PC-3 (cell line): ENCODE results near the gene DNAJB11. TPM values are rescaled to one million over a fixed set of nuclear protein-coding genes. Genes with fewer than 3 reads are reported as not detected.

Experiments
- ATAC-seq: fragments of 200-7000 bp; cut with Tn5 transposase; 2 replicates; pipeline ENCODE4 v1.9.1; 2020; ENCODE audit warnings: mild to moderate bottlenecking, moderate library complexity
- BruUV-seq: library from RNA; stranded (reverse); fragments of 400-500 nt; replicated peaks from 2 replicates; lab custom pipeline; 2021; lab: Mats Ljungman, UMichigan
- CTCF ChIA-PET: fragments of 300-600 bp; sonication (Branson Sonifier 250); formaldehyde crosslinking; loops from one replicate; lab custom pipeline; 2022; ENCODE audit warnings: antibody characterized with exemption; lab: Charles Lee
- POLR2A ChIA-PET: fragments of 300-600 bp; sonication (Branson Sonifier 250); formaldehyde crosslinking; loops from one replicate; lab custom pipeline; 2022; ENCODE audit warnings: antibody characterized with exemption; ENCODE audit not compliant: unreplicated experiment; lab: Charles Lee
- DNase-seq: peaks from one replicate; pipeline ENCODE4 v3.0.0-alpha.2; 2015
- H2AFZ ChIP-seq: fragments of 300-600 bp; sonication (generic); 2 replicates; pipeline ENCODE4 v1.6.0; 2016; ENCODE audit warnings: antibody characterized with exemption, low read length
- H3F3A ChIP-seq: fragments of 300-600 bp; sonication (generic); one replicate; pipeline ENCODE4 v1.6.0; 2017; ENCODE audit warnings: antibody characterized with exemption, low read length, control low read depth, mild to moderate bottlenecking; ENCODE audit not compliant: unreplicated experiment
- H3K27ac ChIP-seq: fragments of 300-600 bp; sonication (generic); 2 replicates; pipeline ENCODE4 v1.5.1; 2016; ENCODE audit warnings: mild to moderate bottlenecking, low read length
- H3K27me3 ChIP-seq: fragments of 300-600 bp; sonication (generic); 2 replicates; pipeline ENCODE4 v1.6.1; 2016; ENCODE audit warnings: low read length, mixed read lengths
- H3K36me3 ChIP-seq: fragments of 300-600 bp; sonication (generic); 2 replicates; pipeline ENCODE4 v1.6.1; 2016; ENCODE audit warnings: low read depth, mixed run types, low read length, mixed read lengths
- H3K4me1 ChIP-seq: fragments of 300-600 bp; sonication (generic); 2 replicates; pipeline ENCODE4 v1.5.1; 2016; ENCODE audit warnings: low read length; ENCODE audit not compliant: insufficient read depth
- H3K4me2 ChIP-seq: fragments of 300-600 bp; sonication (generic); 2 replicates; pipeline ENCODE4 v1.6.0; 2016; ENCODE audit warnings: low read length
- H3K4me3 ChIP-seq: fragments of 300-600 bp; sonication (generic); 2 replicates; pipeline ENCODE4 v1.5.1; 2016; ENCODE audit warnings: mild to moderate bottlenecking, low read length, mixed read lengths
- H3K79me2 ChIP-seq: fragments of 300-600 bp; sonication (generic); 2 replicates; pipeline ENCODE4 v1.6.1; 2017; ENCODE audit warnings: low read length, mixed read lengths
- H3K9ac ChIP-seq: fragments of 300-600 bp; sonication (generic); 2 replicates; pipeline ENCODE4 v1.6.0; 2016; ENCODE audit warnings: mild to moderate bottlenecking, low read length
- H3K9me2 ChIP-seq: fragments of 300-600 bp; sonication (generic); replicated peaks from 2 replicates; pipeline ENCODE4 v1.6.1; 2016; ENCODE audit warnings: mixed run types, low read length, mixed read lengths
- H3K9me3 ChIP-seq: fragments of 300-600 bp; sonication (generic); 2 replicates; pipeline ENCODE4 v1.6.1; 2016; ENCODE audit warnings: low read length, mixed read lengths
- H4K20me1 ChIP-seq: fragments of 300-600 bp; sonication (generic); 2 replicates; pipeline ENCODE4 v1.6.1; 2016; ENCODE audit warnings: low read length, mixed read lengths
- EZH2 ChIP-seq: fragments of 300-600 bp; sonication (generic); IDR thresholded peaks from one replicate; pipeline ENCODE4 v1.6.1; 2017; ENCODE audit warnings: antibody characterized with exemption, mild to moderate bottlenecking, low read length; ENCODE audit not compliant: unreplicated experiment
- EZH2phosphoT487 ChIP-seq: fragments of 300-600 bp; sonication (generic); IDR thresholded peaks from 2 replicates; pipeline ENCODE4 v1.6.1; 2018; ENCODE audit warnings: mild to moderate bottlenecking, antibody characterized with exemption, low read length, borderline replicate concordance
- intact Hi-C: fragments of 100-400 bp; cut with micrococcal nuclease; formaldehyde crosslinking; loops from 2 replicates; pipeline ENCODE4 v1.9.0; 2023
- total RNA-seq: library from RNA; depleted of rRNA; stranded (reverse); fragments of >200 nt; gene quantifications from 2 replicates; pipeline ENCODE4 v1.2.3, GENCODE V29; 2014
- TF ChIP-seq, protein P1 (sequence below): fragments of 300-600 bp; sonication (generic); conservative IDR thresholded peaks from 2 replicates; pipeline ENCODE4 v1.5.1; 2017; ENCODE audit warnings: antibody characterized with exemption, low read depth, mild to moderate bottlenecking, low read length

Gene DNAJB11
- total RNA-seq, 1 experiment from 2014 or later: 117 TPM

- H2AFZ ChIP-seq: no peak overlapping the region
- intact Hi-C loops: no loop called here
- no peak overlapping the region for H3K9ac ChIP-seq
- no TSS peak for BruUV-seq
- H3K79me2 ChIP-seq: no peaks in the 10 kb centered on the region
- TF ChIP-seq EZH2phosphoT487 (no peak), EZH2 (no peak)
- TF ChIP-seq, protein P1, sequence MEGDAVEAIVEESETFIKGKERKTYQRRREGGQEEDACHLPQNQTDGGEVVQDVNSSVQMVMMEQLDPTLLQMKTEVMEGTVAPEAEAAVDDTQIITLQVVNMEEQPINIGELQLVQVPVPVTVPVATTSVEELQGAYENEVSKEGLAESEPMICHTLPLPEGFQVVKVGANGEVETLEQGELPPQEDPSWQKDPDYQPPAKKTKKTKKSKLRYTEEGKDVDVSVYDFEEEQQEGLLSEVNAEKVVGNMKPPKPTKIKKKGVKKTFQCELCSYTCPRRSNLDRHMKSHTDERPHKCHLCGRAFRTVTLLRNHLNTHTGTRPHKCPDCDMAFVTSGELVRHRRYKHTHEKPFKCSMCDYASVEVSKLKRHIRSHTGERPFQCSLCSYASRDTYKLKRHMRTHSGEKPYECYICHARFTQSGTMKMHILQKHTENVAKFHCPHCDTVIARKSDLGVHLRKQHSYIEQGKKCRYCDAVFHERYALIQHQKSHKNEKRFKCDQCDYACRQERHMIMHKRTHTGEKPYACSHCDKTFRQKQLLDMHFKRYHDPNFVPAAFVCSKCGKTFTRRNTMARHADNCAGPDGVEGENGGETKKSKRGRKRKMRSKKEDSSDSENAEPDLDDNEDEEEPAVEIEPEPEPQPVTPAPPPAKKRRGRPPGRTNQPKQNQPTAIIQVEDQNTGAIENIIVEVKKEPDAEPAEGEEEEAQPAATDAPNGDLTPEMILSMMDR: no peak
- H3K27ac ChIP-seq: no peak overlapping the region
- H3K36me3 ChIP-seq: no peaks in the 10 kb centered on the region
- no peak overlapping the region for H3K4me2 ChIP-seq
- no peaks in the 10 kb centered on the region for H3K27me3 ChIP-seq
- DNase-seq (no peak), ATAC-seq (no peak)
- H3F3A ChIP-seq: no peaks in the 10 kb centered on the region
- CTCF ChIA-PET: no interaction called here
- H3K9me3 ChIP-seq: no peaks in the 10 kb centered on the region
- H3K4me1 ChIP-seq: peaks cover 1% of the 10 kb centered on the region
- no peak overlapping the region for H3K4me3 ChIP-seq
- POLR2A ChIA-PET: no interaction called here
- no peaks in the 10 kb centered on the region for H4K20me1 ChIP-seq
- H3K9me2 ChIP-seq: no peaks in the 10 kb centered on the region
Measured at GRCh38 chr3:186600896-186601295, 30.4 kb downstream of the DNAJB11 start.

GRCh38 chr3:186603159-186603558, 32.6 kb downstream of the DNAJB11 start:
- Histone ChIP-seq H3K4me3 (no peak overlapping the region), H3K4me1 (peaks cover 8% of the 10 kb centered on the region), H3K9ac (no peak overlapping the region), H3K9me3 (no peaks in the 10 kb centered on the region), H3K4me2 (no peak overlapping the region), H3K27me3 (no peaks in the 10 kb centered on the region), H3K27ac (no peak overlapping the region), H3K36me3 (no peaks in the 10 kb centered on the region), H3K9me2 (no peaks in the 10 kb centered on the region), H4K20me1 (no peaks in the 10 kb centered on the region), H3F3A (no peaks in the 10 kb centered on the region), H3K79me2 (no peaks in the 10 kb centered on the region), H2AFZ (no peak overlapping the region)
- TF ChIP-seq EZH2: no peak
- TF ChIP-seq, protein P1: no peak
- no peak for TF ChIP-seq EZH2phosphoT487
- no peak for ATAC-seq
- no TSS peak for BruUV-seq
- ChIA-PET POLR2A (no interaction called here), CTCF (no interaction called here)
- DNase-seq: no peak
- intact Hi-C loops: no loop called here

DNA sequence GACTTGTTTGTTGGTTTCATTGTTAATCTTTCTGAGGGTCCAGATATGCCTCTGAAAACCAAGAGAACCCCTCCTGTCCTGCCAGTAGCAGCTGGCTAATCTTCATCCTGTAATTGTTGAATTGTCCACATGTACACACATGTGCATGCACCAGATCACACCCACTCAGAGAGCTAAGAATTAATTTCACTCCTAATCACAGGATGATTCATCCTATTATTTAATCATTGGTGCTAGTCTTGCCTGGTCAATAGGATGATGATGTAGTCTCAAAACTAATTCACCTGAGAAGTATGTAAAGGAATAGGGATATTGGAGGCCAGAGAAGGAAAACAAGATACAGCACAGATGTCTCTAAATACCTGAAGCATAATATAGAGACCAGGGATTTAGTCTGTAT, 34.6 kb downstream of the DNAJB11 start:
- peaks cover 8% of the 10 kb centered on the region for H3K4me1 ChIP-seq
- DNase-seq: no peak
- no peak overlapping the region for H3K4me3 ChIP-seq
- H3F3A ChIP-seq: no peaks in the 10 kb centered on the region
- intact Hi-C loops: no loop called here
- H3K4me2 ChIP-seq: no peak overlapping the region
- no peaks in the 10 kb centered on the region for H3K27me3 ChIP-seq
- H3K36me3 ChIP-seq: no peaks in the 10 kb centered on the region
- H3K79me2 ChIP-seq: no peaks in the 10 kb centered on the region
- TF ChIP-seq EZH2phosphoT487: no peak
- no peak for TF ChIP-seq EZH2
- TF ChIP-seq, protein P1: no peak
- ChIA-PET CTCF (no interaction called here), POLR2A (no interaction called here)
- ATAC-seq: no peak
- H3K9ac ChIP-seq: no peak overlapping the region
- H4K20me1 ChIP-seq: no peaks in the 10 kb centered on the region
- H3K27ac ChIP-seq: no peak overlapping the region
- H3K9me3 ChIP-seq: no peaks in the 10 kb centered on the region
- H2AFZ ChIP-seq: no peak overlapping the region
- no peaks in the 10 kb centered on the region for H3K9me2 ChIP-seq
- no TSS peak for BruUV-seq
